Measurements from ENCODE around the gene CAPN2. TPM values are rescaled to one million over a fixed set of nuclear protein-coding genes. Genes with fewer than 3 reads are reported as not detected.

The CAPN2 gene
- total and polyA plus RNA-seq, 4 donors = 76.2 to 152 (median 112) TPM

- Histone ChIP-seq H3K27me3 (ENCODE audit: control insufficient read depth, insufficient read depth, low read length) (peaks cover 3% of the 10 kb centered on the region), H3K9me3 (ENCODE audit: control insufficient read depth, insufficient read depth, low read length) (peaks cover 4% of the 10 kb centered on the region), H3K4me3 (ENCODE audit: low read depth, low read length) (no peak overlapping the region), H3K4me1 (ENCODE audit: control insufficient read depth, insufficient read depth, low read length) (peaks cover under 1% of the 10 kb centered on the region), H3K36me3 (ENCODE audit: control insufficient read depth, insufficient read depth, low read length) (no peaks in the 10 kb centered on the region), H3K27ac (ENCODE audit: low read depth, low read length) (no peak overlapping the region)
- WGBS (ENCODE audit: insufficient coverage) = 100% methylated on average over 1 of the region's 6 CpGs
- no peak for DNase-seq (ENCODE audit: low read depth in 4 of 6, low spot score in 6 of 6)
These were observed 33.5 kb upstream of the CAPN2 start for GRCh38 chr1:223678841-223679240.

- DNase-seq (ENCODE audit: low read depth in 4 of 6, low spot score in 6 of 6) = no peak
- Histone ChIP-seq H3K27me3 (ENCODE audit: control insufficient read depth, insufficient read depth, low read length) (peaks cover 3% of the 10 kb centered on the region), H3K27ac (ENCODE audit: low read depth, low read length) (no peak overlapping the region), H3K36me3 (ENCODE audit: control insufficient read depth, insufficient read depth, low read length) (no peaks in the 10 kb centered on the region), H3K4me1 (ENCODE audit: control insufficient read depth, insufficient read depth, low read length) (peaks cover 3% of the 10 kb centered on the region), H3K9me3 (ENCODE audit: control insufficient read depth, insufficient read depth, low read length) (no peaks in the 10 kb centered on the region), H3K4me3 (ENCODE audit: low read depth, low read length) (no peak overlapping the region)
- no CpG with 5 or more reads among the region's 2 CpGs for WGBS (ENCODE audit: insufficient coverage)
These were observed 32.2 kb upstream of the CAPN2 start for GRCh38 chr1:223680188-223680587.

- peaks cover 3% of the 10 kb centered on the region for H3K27me3 ChIP-seq (ENCODE audit: control insufficient read depth, insufficient read depth, low read length)
- no peaks in the 10 kb centered on the region for H3K9me3 ChIP-seq (ENCODE audit: control insufficient read depth, insufficient read depth, low read length)
- 94% methylated on average over 3 of the region's 3 CpGs for WGBS (ENCODE audit: insufficient coverage)
- no peak for DNase-seq (ENCODE audit: low read depth in 4 of 6, low spot score in 6 of 6)
- H3K36me3 ChIP-seq (ENCODE audit: control insufficient read depth, insufficient read depth, low read length) = no peaks in the 10 kb centered on the region
- peaks cover 3% of the 10 kb centered on the region for H3K4me1 ChIP-seq (ENCODE audit: control insufficient read depth, insufficient read depth, low read length)
- no peak overlapping the region for H3K4me3 ChIP-seq (ENCODE audit: low read depth, low read length)
- no peak overlapping the region for H3K27ac ChIP-seq (ENCODE audit: low read depth, low read length)
These were observed 29.8 kb upstream of the CAPN2 start for GRCh38 chr1:223682502-223682901.

- peaks cover 3% of the 10 kb centered on the region for H3K27me3 ChIP-seq (ENCODE audit: control insufficient read depth, insufficient read depth, low read length)
- no peak overlapping the region for H3K4me3 ChIP-seq (ENCODE audit: low read depth, low read length)
- H3K4me1 ChIP-seq (ENCODE audit: control insufficient read depth, insufficient read depth, low read length) = peaks cover 3% of the 10 kb centered on the region
- no peak overlapping the region for H3K27ac ChIP-seq (ENCODE audit: low read depth, low read length)
- 61% methylated on average over 8 of the region's 9 CpGs for WGBS (ENCODE audit: insufficient coverage)
- no peaks in the 10 kb centered on the region for H3K9me3 ChIP-seq (ENCODE audit: control insufficient read depth, insufficient read depth, low read length)
- peak in 5 of 6 donors; percentile 62 to 97 (median 76) for DNase-seq (ENCODE audit: low read depth in 4 of 6, low spot score in 6 of 6)
- H3K36me3 ChIP-seq (ENCODE audit: control insufficient read depth, insufficient read depth, low read length) = no peaks in the 10 kb centered on the region
These were observed 28.5 kb upstream of the CAPN2 start for GRCh38 chr1:223683586-223684487.

GRCh38 chr1:223684488-223684792 is 27.9 kb upstream of the CAPN2 start:
- Histone ChIP-seq H3K36me3 (ENCODE audit: control insufficient read depth, insufficient read depth, low read length) (no peaks in the 10 kb centered on the region), H3K4me3 (ENCODE audit: low read depth, low read length) (no peak overlapping the region), H3K4me1 (ENCODE audit: control insufficient read depth, insufficient read depth, low read length) (peaks cover 3% of the 10 kb centered on the region), H3K27me3 (ENCODE audit: control insufficient read depth, insufficient read depth, low read length) (peaks cover 3% of the 10 kb centered on the region), H3K9me3 (ENCODE audit: control insufficient read depth, insufficient read depth, low read length) (no peaks in the 10 kb centered on the region), H3K27ac (ENCODE audit: low read depth, low read length) (no peak overlapping the region)
- DNase-seq (ENCODE audit: low read depth in 4 of 6, low spot score in 6 of 6) = no peak
- no CpG with 5 or more reads among the region's 3 CpGs for WGBS (ENCODE audit: insufficient coverage)

GRCh38 chr1:223691121-223691520 is 21.2 kb upstream of the CAPN2 start:
- WGBS (ENCODE audit: insufficient coverage) = 77% methylated on average over 3 of the region's 4 CpGs
- no peaks in the 10 kb centered on the region for H3K36me3 ChIP-seq (ENCODE audit: control insufficient read depth, insufficient read depth, low read length)
- peak in 1 of 6 donors; percentile 93 for DNase-seq (ENCODE audit: low read depth in 4 of 6, low spot score in 6 of 6)
- H3K4me3 ChIP-seq (ENCODE audit: low read depth, low read length) = no peak overlapping the region
- no peaks in the 10 kb centered on the region for H3K4me1 ChIP-seq (ENCODE audit: control insufficient read depth, insufficient read depth, low read length)
- H3K27ac ChIP-seq (ENCODE audit: low read depth, low read length) = no peak overlapping the region
- no peaks in the 10 kb centered on the region for H3K9me3 ChIP-seq (ENCODE audit: control insufficient read depth, insufficient read depth, low read length)
- H3K27me3 ChIP-seq (ENCODE audit: control insufficient read depth, insufficient read depth, low read length) = no peaks in the 10 kb centered on the region

GRCh38 chr1:223695014-223695548 is 17.3 kb upstream of the CAPN2 start:
- Histone ChIP-seq H3K9me3 (ENCODE audit: control insufficient read depth, insufficient read depth, low read length) (no peaks in the 10 kb centered on the region), H3K27ac (ENCODE audit: low read depth, low read length) (no peak overlapping the region), H3K4me3 (ENCODE audit: low read depth, low read length) (no peak overlapping the region), H3K36me3 (ENCODE audit: control insufficient read depth, insufficient read depth, low read length) (no peaks in the 10 kb centered on the region), H3K27me3 (ENCODE audit: control insufficient read depth, insufficient read depth, low read length) (no peaks in the 10 kb centered on the region), H3K4me1 (ENCODE audit: control insufficient read depth, insufficient read depth, low read length) (peaks cover 5% of the 10 kb centered on the region)
- no peak for DNase-seq (ENCODE audit: low read depth in 4 of 6, low spot score in 6 of 6)
- 90% methylated on average over 4 of the region's 8 CpGs for WGBS (ENCODE audit: insufficient coverage)

- H3K27ac ChIP-seq (ENCODE audit: low read depth, low read length) = no peak overlapping the region
- H3K4me3 ChIP-seq (ENCODE audit: low read depth, low read length) = no peak overlapping the region
- H3K27me3 ChIP-seq (ENCODE audit: control insufficient read depth, insufficient read depth, low read length) = no peaks in the 10 kb centered on the region
- no peaks in the 10 kb centered on the region for H3K9me3 ChIP-seq (ENCODE audit: control insufficient read depth, insufficient read depth, low read length)
- peaks cover 5% of the 10 kb centered on the region for H3K4me1 ChIP-seq (ENCODE audit: control insufficient read depth, insufficient read depth, low read length)
- H3K36me3 ChIP-seq (ENCODE audit: control insufficient read depth, insufficient read depth, low read length) = no peaks in the 10 kb centered on the region
- DNase-seq (ENCODE audit: low read depth in 4 of 6, low spot score in 6 of 6) = peak in 1 of 6 donors; percentile 36
- 59% methylated on average over 5 of the region's 5 CpGs for WGBS (ENCODE audit: insufficient coverage)
These were observed 16.4 kb upstream of the CAPN2 start for GRCh38 chr1:223695941-223696340.

GRCh38 chr1:223700388-223700918 is 11.9 kb upstream of the CAPN2 start:
- no CpG with 5 or more reads among the region's 5 CpGs for WGBS (ENCODE audit: insufficient coverage)
- Histone ChIP-seq H3K4me3 (ENCODE audit: low read depth, low read length) (no peak overlapping the region), H3K27me3 (ENCODE audit: control insufficient read depth, insufficient read depth, low read length) (no peaks in the 10 kb centered on the region), H3K9me3 (ENCODE audit: control insufficient read depth, insufficient read depth, low read length) (no peaks in the 10 kb centered on the region), H3K4me1 (ENCODE audit: control insufficient read depth, insufficient read depth, low read length) (peaks cover 10% of the 10 kb centered on the region), H3K27ac (ENCODE audit: low read depth, low read length) (no peak overlapping the region), H3K36me3 (ENCODE audit: control insufficient read depth, insufficient read depth, low read length) (no peaks in the 10 kb centered on the region)
- no peak for DNase-seq (ENCODE audit: low read depth in 4 of 6, low spot score in 6 of 6)

Measured in spinal cord (tissue), 10 donors.